GM23338 (cell line): ENCODE results near the gene ZNF592. TPM values are rescaled to one million over a fixed set of nuclear protein-coding genes. Genes with fewer than 3 reads are reported as not detected.

Source experiments
- ATAC-seq: fragments of 200-7000 bp; cut with Tn5 transposase; 3 replicates; pipeline ENCODE4 v1.9.1; 2020
- DNase-seq: peaks from one replicate; pipeline ENCODE4 v3.0.0-alpha.2; 2015; ENCODE audit warnings: low spot score
- H2AFZ ChIP-seq: fragments of 200-600 bp; sonication (generic); 2 replicates; pipeline ENCODE4 v1.8.0; 2016; ENCODE audit warnings: antibody characterized with exemption, mild to moderate bottlenecking, moderate library complexity
- H3F3A ChIP-seq: fragments of 200-600 bp; sonication (generic); replicated peaks from 2 replicates; pipeline ENCODE4 v1.8.0; 2017; ENCODE audit warnings: antibody characterized with exemption, mixed run types, low read depth
- H3K27ac ChIP-seq: fragments of 200-600 bp; sonication (generic); 2 replicates; pipeline ENCODE4 v1.6.1; 2016; ENCODE audit warnings: low read depth
- H3K27me3 ChIP-seq: fragments of 200-600 bp; sonication (generic); 2 replicates; pipeline ENCODE4 v1.8.0; 2016; ENCODE audit warnings: mild to moderate bottlenecking, mixed run types, moderate library complexity; ENCODE audit not compliant: insufficient read depth
- H3K36me3 ChIP-seq: fragments of 200-600 bp; sonication (generic); 2 replicates; pipeline ENCODE4 v1.8.0; 2016; ENCODE audit warnings: mild to moderate bottlenecking; ENCODE audit not compliant: insufficient read depth
- H3K4me1 ChIP-seq: fragments of 200-600 bp; sonication (generic); 2 replicates; pipeline ENCODE4 v1.8.0; 2016; ENCODE audit warnings: mild to moderate bottlenecking, moderate library complexity; ENCODE audit not compliant: insufficient read depth
- H3K4me2 ChIP-seq: fragments of 200-600 bp; sonication (generic); 2 replicates; pipeline ENCODE4 v1.7.1; 2017; ENCODE audit warnings: mixed run types
- H3K4me3 ChIP-seq: fragments of 200-600 bp; sonication (generic); 2 replicates; pipeline ENCODE4 v1.6.1; 2016; ENCODE audit warnings: mixed run types
- H3K79me2 ChIP-seq: fragments of 200-600 bp; sonication (generic); replicated peaks from 2 replicates; pipeline ENCODE4 v1.8.0; 2017; ENCODE audit warnings: mild to moderate bottlenecking; ENCODE audit not compliant: insufficient read depth
- H3K9me2 ChIP-seq: fragments of 200-600 bp; sonication (generic); 2 replicates; pipeline ENCODE4 v1.8.0; 2017; ENCODE audit not compliant: insufficient read depth
- H4K20me1 ChIP-seq: fragments of 200-600 bp; sonication (generic); replicated peaks from 2 replicates; pipeline ENCODE4 v1.8.0; 2017; ENCODE audit warnings: mild to moderate bottlenecking; ENCODE audit not compliant: insufficient read depth
- H3K27ac Mint-ChIP-seq: 2 replicates; pipeline ENCODE4 v1.8.0; 2020; ENCODE audit warnings: inconsistent platforms, mild to moderate bottlenecking, moderate library complexity, mixed read lengths
- H3K27me3 Mint-ChIP-seq: 3 replicates; pipeline ENCODE4 v1.8.0; 2022; ENCODE audit warnings: low read depth, mild to moderate bottlenecking, moderate library complexity, mixed read lengths, inconsistent platforms; ENCODE audit not compliant: insufficient read depth, poor library complexity
- H3K36me3 Mint-ChIP-seq: 3 replicates; pipeline ENCODE4 v1.8.0; 2021; ENCODE audit warnings: low read depth, mild to moderate bottlenecking, inconsistent platforms, moderate library complexity, mixed read lengths
- H3K4me1 Mint-ChIP-seq: 3 replicates; pipeline ENCODE4 v1.8.0; 2020; ENCODE audit warnings: mild to moderate bottlenecking, inconsistent platforms, mixed read lengths
- H3K4me3 Mint-ChIP-seq: 3 replicates; pipeline ENCODE4 v1.8.0; 2021; ENCODE audit warnings: moderate library complexity, mild to moderate bottlenecking, inconsistent platforms, mixed read lengths
- H3K9me3 Mint-ChIP-seq: 3 replicates; pipeline ENCODE4 v1.8.0; 2020; ENCODE audit warnings: moderate library complexity, mild to moderate bottlenecking, inconsistent platforms, mixed read lengths
- CREB1 ChIP-seq: fragments of 250-450 bp; sonication (Bioruptor Pico); IDR thresholded peaks from 2 replicates; pipeline ENCODE4 v1.5.0; 2020; ENCODE audit warnings: low read depth, mild to moderate bottlenecking, moderate library complexity
- EZH2 ChIP-seq: fragments of 200-600 bp; sonication (generic); IDR thresholded peaks from one replicate; pipeline ENCODE4 v1.8.0; 2017; ENCODE audit warnings: antibody characterized with exemption, mild to moderate bottlenecking, low read depth; ENCODE audit not compliant: unreplicated experiment
- ZNF331 ChIP-seq: fragments of 250-450 bp; sonication (Bioruptor Pico); IDR thresholded peaks from 2 replicates; pipeline ENCODE4 v1.5.0; 2020; ENCODE audit warnings: low read depth, mild to moderate bottlenecking, moderate library complexity
- polyA plus RNA-seq: library from polyadenylated mRNA; unstranded; fragments of >200 nt; fragmentation: Nextera tagmentation; extraction: Ambion mirVana; gene quantifications from 2 replicates; pipeline ENCODE4 v1.2.1, GENCODE V29; 2016
- total RNA-seq: library from RNA; depleted of rRNA; stranded (reverse); fragments of >200 nt; shearing (Covaris generic); gene quantifications from 2 replicates; pipeline ENCODE4 v1.2.3, GENCODE V29; 2014
- TF ChIP-seq, protein P1 (sequence below), 2 experiments: fragments of 200-600 bp in 1 of 2; sonication (generic) in 1 of 2; conservative IDR thresholded peaks; 2 replicates each; pipeline versions ENCODE4 v1.5.1 to v1.6.1; 2016 to 2017; ENCODE audit warnings: antibody characterized with exemption in 2 of 2, low read depth in 2 of 2, mild to moderate bottlenecking in 2 of 2, moderate library complexity in 1 of 2
- TF ChIP-seq, protein P2 (sequence below): IDR thresholded peaks from one replicate; pipeline ENCODE4 v1.6.1; 2018; ENCODE audit warnings: antibody characterized with exemption; ENCODE audit not compliant: unreplicated experiment
- TF ChIP-seq, protein P3 (sequence below): fragments of 250-450 bp; sonication (Bioruptor Pico); IDR thresholded peaks from 2 replicates; pipeline ENCODE4 v1.5.0; 2020; ENCODE audit warnings: mild to moderate bottlenecking, moderate library complexity
- TF ChIP-seq, protein P4 (sequence below): IDR thresholded peaks from 2 replicates; pipeline ENCODE4 v1.6.1; 2016; ENCODE audit warnings: antibody characterized with exemption

ZNF592 gene
- total and polyA plus RNA-seq, 2 experiments from 2014 or later: 4.4 to 21.4 TPM

DNA sequence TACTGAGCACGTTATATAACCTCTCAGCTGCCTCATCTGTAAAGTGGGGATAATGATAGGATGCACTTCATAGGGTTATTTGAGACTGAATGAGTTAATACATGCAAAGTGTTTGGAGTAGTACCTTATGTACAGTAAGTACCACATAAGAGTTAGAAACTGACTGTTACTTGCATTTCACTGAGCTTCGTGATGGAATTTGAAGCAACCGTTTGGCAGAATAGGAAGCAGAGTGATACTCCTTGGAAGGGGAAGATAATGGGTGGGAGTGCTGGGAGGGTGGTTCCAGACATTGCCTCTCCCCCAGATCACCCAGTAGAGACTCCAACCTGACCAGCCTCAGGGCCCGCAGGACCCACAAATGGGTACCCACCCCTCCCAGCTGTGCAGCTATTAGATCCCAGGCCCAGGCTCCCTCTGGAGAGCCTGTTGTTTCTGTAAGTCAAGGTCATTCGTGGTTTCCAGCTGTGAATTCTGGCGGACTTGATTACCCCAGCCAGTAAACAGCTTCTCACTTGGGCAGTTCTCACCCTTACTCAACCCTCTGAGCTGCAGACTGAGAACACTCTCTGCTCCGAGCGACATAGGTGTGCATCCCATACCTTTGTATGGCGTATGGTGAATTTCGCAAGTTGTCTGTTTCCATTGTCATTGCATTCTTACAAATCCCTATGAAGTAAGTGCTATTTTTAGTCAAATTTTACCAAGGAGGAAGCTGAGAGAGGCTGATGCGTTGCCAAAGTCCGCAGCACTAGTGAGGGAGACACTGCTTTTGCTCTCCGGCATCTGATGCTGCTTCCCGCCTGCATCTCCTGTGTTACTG lies 79.9 kb downstream of the ZNF592 start:
- Histone ChIP-seq H3K27me3 (no peaks in the 10 kb centered on the region), H3K36me3 (peaks cover 10% of the 10 kb centered on the region; the same call in 1 of the 2 replicates), H3K9me2 (no peaks in the 10 kb centered on the region), H3K27ac (no peak overlapping the region), H3K4me2 (no peak overlapping the region), H3K4me3 (no peak overlapping the region), H3K79me2 (no peaks in the 10 kb centered on the region), H4K20me1 (0 out of 2 replicates have a peak, but pooled peaks cover 3% of the 10 kb centered on the region), H2AFZ (no peak overlapping the region), H3F3A (no peaks in the 10 kb centered on the region), H3K4me1 (no peaks in the 10 kb centered on the region; the same call in 1 of the 2 replicates)
- Mint-ChIP-seq H3K9me3 (no peaks in the 10 kb centered on the region), H3K27ac (no peak overlapping the region), H3K27me3 (no peaks in the 10 kb centered on the region), H3K4me1 (peaks cover 16% of the 10 kb centered on the region), H3K36me3 (no peaks in the 10 kb centered on the region), H3K4me3 (no peak overlapping the region)
- DNase-seq (no peak), ATAC-seq (no peak; the same call in 2 of the 3 replicates)
- TF ChIP-seq EZH2: no peak

DNA sequence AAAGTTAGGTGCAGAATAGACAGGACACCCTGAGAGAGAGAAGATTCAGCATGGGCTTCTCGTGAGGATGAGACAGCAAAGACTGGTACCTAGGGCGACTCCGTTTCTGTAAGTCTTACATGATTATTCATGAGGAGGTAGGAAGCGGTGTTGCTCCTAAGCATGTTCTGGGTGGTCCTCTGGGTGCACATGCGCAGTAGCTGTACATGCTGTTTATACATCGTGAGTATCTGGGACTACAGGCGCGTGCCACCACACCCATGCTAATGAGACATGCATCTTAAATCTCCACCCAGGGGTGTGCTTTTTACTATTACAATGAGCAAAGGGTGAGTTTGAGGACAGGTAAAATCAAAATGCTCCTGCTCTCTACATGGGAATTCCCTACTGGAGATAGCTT lies 81.0 kb downstream of the ZNF592 start:
- peaks cover 10% of the 10 kb centered on the region; the same call in 1 of the 2 replicates for H3K36me3 ChIP-seq
- H3K79me2 ChIP-seq: no peaks in the 10 kb centered on the region
- H3K9me2 ChIP-seq: no peaks in the 10 kb centered on the region
- DNase-seq: no peak
- H3K27me3 ChIP-seq: no peaks in the 10 kb centered on the region
- H3K27me3 Mint-ChIP-seq: no peaks in the 10 kb centered on the region
- no peak overlapping the region for H3K27ac Mint-ChIP-seq
- H3K36me3 Mint-ChIP-seq: no peaks in the 10 kb centered on the region
- no peaks in the 10 kb centered on the region; the same call in 1 of the 2 replicates for H3K4me1 ChIP-seq
- H3K4me3 Mint-ChIP-seq: no peak overlapping the region
- no peak for ATAC-seq
- no peak overlapping the region for H3K4me2 ChIP-seq
- peaks cover 15% of the 10 kb centered on the region for H3K4me1 Mint-ChIP-seq
- no peak overlapping the region for H3K27ac ChIP-seq
- no peak overlapping the region for H3K4me3 ChIP-seq
- no peak overlapping the region for H2AFZ ChIP-seq
- H4K20me1 ChIP-seq: 0 out of 2 replicates have a peak, but pooled peaks cover 3% of the 10 kb centered on the region
- no peaks in the 10 kb centered on the region for H3K9me3 Mint-ChIP-seq
- no peaks in the 10 kb centered on the region for H3F3A ChIP-seq
- TF ChIP-seq ZNF331 (CRISPR knock-in tag): no peak
- no peak for TF ChIP-seq CREB1 (CRISPR knock-in tag)
- TF ChIP-seq, protein P1, sequence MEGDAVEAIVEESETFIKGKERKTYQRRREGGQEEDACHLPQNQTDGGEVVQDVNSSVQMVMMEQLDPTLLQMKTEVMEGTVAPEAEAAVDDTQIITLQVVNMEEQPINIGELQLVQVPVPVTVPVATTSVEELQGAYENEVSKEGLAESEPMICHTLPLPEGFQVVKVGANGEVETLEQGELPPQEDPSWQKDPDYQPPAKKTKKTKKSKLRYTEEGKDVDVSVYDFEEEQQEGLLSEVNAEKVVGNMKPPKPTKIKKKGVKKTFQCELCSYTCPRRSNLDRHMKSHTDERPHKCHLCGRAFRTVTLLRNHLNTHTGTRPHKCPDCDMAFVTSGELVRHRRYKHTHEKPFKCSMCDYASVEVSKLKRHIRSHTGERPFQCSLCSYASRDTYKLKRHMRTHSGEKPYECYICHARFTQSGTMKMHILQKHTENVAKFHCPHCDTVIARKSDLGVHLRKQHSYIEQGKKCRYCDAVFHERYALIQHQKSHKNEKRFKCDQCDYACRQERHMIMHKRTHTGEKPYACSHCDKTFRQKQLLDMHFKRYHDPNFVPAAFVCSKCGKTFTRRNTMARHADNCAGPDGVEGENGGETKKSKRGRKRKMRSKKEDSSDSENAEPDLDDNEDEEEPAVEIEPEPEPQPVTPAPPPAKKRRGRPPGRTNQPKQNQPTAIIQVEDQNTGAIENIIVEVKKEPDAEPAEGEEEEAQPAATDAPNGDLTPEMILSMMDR (conservative IDR thresholded peaks at IDR 0.05; ENCODE audit: low read depth in 2 of 2): no peak
- TF ChIP-seq, protein P2, sequence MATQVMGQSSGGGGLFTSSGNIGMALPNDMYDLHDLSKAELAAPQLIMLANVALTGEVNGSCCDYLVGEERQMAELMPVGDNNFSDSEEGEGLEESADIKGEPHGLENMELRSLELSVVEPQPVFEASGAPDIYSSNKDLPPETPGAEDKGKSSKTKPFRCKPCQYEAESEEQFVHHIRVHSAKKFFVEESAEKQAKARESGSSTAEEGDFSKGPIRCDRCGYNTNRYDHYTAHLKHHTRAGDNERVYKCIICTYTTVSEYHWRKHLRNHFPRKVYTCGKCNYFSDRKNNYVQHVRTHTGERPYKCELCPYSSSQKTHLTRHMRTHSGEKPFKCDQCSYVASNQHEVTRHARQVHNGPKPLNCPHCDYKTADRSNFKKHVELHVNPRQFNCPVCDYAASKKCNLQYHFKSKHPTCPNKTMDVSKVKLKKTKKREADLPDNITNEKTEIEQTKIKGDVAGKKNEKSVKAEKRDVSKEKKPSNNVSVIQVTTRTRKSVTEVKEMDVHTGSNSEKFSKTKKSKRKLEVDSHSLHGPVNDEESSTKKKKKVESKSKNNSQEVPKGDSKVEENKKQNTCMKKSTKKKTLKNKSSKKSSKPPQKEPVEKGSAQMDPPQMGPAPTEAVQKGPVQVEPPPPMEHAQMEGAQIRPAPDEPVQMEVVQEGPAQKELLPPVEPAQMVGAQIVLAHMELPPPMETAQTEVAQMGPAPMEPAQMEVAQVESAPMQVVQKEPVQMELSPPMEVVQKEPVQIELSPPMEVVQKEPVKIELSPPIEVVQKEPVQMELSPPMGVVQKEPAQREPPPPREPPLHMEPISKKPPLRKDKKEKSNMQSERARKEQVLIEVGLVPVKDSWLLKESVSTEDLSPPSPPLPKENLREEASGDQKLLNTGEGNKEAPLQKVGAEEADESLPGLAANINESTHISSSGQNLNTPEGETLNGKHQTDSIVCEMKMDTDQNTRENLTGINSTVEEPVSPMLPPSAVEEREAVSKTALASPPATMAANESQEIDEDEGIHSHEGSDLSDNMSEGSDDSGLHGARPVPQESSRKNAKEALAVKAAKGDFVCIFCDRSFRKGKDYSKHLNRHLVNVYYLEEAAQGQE: no peak
- TF ChIP-seq, protein P3, sequence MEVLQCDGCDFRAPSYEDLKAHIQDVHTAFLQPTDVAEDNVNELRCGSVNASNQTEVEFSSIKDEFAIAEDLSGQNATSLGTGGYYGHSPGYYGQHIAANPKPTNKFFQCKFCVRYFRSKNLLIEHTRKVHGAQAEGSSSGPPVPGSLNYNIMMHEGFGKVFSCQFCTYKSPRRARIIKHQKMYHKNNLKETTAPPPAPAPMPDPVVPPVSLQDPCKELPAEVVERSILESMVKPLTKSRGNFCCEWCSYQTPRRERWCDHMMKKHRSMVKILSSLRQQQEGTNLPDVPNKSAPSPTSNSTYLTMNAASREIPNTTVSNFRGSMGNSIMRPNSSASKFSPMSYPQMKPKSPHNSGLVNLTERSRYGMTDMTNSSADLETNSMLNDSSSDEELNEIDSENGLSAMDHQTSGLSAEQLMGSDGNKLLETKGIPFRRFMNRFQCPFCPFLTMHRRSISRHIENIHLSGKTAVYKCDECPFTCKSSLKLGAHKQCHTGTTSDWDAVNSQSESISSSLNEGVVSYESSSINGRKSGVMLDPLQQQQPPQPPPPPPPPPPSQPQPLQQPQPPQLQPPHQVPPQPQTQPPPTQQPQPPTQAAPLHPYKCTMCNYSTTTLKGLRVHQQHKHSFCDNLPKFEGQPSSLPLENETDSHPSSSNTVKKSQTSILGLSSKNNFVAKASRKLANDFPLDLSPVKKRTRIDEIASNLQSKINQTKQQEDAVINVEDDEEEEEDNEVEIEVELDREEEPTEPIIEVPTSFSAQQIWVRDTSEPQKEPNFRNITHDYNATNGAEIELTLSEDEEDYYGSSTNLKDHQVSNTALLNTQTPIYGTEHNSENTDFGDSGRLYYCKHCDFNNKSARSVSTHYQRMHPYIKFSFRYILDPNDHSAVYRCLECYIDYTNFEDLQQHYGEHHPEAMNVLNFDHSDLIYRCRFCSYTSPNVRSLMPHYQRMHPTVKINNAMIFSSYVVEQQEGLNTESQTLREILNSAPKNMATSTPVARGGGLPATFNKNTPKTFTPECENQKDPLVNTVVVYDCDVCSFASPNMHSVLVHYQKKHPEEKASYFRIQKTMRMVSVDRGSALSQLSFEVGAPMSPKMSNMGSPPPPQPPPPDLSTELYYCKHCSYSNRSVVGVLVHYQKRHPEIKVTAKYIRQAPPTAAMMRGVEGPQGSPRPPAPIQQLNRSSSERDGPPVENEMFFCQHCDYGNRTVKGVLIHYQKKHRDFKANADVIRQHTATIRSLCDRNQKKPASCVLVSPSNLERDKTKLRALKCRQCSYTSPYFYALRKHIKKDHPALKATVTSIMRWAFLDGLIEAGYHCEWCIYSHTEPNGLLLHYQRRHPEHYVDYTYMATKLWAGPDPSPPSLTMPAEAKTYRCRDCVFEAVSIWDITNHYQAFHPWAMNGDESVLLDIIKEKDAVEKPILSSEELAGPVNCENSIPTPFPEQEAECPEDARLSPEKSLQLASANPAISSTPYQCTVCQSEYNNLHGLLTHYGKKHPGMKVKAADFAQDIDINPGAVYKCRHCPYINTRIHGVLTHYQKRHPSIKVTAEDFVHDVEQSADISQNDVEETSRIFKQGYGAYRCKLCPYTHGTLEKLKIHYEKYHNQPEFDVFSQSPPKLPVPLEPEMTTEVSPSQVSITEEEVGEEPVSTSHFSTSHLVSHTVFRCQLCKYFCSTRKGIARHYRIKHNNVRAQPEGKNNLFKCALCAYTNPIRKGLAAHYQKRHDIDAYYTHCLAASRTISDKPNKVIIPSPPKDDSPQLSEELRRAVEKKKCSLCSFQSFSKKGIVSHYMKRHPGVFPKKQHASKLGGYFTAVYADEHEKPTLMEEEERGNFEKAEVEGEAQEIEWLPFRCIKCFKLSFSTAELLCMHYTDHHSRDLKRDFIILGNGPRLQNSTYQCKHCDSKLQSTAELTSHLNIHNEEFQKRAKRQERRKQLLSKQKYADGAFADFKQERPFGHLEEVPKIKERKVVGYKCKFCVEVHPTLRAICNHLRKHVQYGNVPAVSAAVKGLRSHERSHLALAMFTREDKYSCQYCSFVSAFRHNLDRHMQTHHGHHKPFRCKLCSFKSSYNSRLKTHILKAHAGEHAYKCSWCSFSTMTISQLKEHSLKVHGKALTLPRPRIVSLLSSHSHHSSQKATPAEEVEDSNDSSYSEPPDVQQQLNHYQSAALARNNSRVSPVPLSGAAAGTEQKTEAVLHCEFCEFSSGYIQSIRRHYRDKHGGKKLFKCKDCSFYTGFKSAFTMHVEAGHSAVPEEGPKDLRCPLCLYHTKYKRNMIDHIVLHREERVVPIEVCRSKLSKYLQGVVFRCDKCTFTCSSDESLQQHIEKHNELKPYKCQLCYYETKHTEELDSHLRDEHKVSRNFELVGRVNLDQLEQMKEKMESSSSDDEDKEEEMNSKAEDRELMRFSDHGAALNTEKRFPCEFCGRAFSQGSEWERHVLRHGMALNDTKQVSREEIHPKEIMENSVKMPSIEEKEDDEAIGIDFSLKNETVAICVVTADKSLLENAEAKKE: no peak
- TF ChIP-seq, protein P4, sequence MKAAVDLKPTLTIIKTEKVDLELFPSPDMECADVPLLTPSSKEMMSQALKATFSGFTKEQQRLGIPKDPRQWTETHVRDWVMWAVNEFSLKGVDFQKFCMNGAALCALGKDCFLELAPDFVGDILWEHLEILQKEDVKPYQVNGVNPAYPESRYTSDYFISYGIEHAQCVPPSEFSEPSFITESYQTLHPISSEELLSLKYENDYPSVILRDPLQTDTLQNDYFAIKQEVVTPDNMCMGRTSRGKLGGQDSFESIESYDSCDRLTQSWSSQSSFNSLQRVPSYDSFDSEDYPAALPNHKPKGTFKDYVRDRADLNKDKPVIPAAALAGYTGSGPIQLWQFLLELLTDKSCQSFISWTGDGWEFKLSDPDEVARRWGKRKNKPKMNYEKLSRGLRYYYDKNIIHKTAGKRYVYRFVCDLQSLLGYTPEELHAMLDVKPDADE: no peak
